ENCODE measurements around the gene FAM3B.

GRCh38 chr21:41369105-41369919 is 52.7 kb downstream of the FAM3B start:
- no peak for TF ChIP-seq HDGF (IDR thresholded peaks at IDR 0.05; ENCODE audit: borderline replicate concordance)
- no peak for TF ChIP-seq FOXM1 (IDR thresholded peaks at IDR 0.05; ENCODE audit: borderline replicate concordance)
- TF ChIP-seq PKNOX1 (IDR thresholded peaks at IDR 0.05): no peak
- TF ChIP-seq SP1 (IDR thresholded peaks at IDR 0.05): no peak
- no peak for TF ChIP-seq ELF4 (IDR thresholded peaks at IDR 0.05)
- no peak for TF ChIP-seq FOXK2 (IDR thresholded peaks at IDR 0.05)
- TF ChIP-seq ARNT (IDR thresholded peaks at IDR 0.05): no peak

Data from HEK293T (cell line).